Measurements from ENCODE around the gene MAF. TPM values are rescaled to one million over a fixed set of nuclear protein-coding genes. Genes with fewer than 3 reads are reported as not detected.
A peak's percentile ranks its signal among the peaks of the same experiment; 100 is the strongest.

Gene MAF
- total and polyA plus RNA-seq, 9 of the 15 experiments (the other 6 are each of a cell fraction or from before 2014, with no cell fraction given): 0.01 to 0.18 TPM; not detected in 7

DNA sequence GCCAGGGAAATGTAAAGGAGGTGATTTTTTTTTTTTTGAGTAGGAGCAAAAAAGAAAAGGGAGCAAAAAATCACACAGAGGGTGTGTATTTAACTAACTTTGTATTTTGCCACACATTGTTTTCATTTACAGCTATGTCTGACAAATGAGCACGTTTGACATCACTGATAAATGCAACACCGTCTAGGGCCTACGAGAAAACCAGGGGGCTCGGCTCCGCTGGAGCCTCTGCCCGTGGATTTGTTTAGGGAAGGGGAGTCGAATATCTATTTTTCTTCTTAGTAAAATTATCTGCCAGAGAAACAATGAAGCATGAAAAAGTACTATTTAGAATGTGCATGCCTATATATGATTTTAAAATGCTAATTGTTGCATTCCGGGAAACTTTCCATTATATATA lies 6.8 kb downstream of the MAF start (continued):
- no peak for TF ChIP-seq NCOA2 (IDR thresholded peaks at IDR 0.05; ENCODE audit: partially characterized antibody in 2 of 2)
- TF ChIP-seq WHSC1 (IDR thresholded peaks at IDR 0.05; ENCODE audit: low read length): no peak
- TF ChIP-seq PRPF4 (IDR thresholded peaks at IDR 0.05; ENCODE audit: insufficient read depth, low read depth, low read length, poor library complexity, severe bottlenecking): no peak
- no peak for TF ChIP-seq CHD1 (IDR thresholded peaks at IDR 0.05; ENCODE audit: low read length)
- TF ChIP-seq JUNB (CRISPR knock-in tag; conservative IDR thresholded peaks at IDR 0.05): no peak
- TF ChIP-seq, protein P1, sequence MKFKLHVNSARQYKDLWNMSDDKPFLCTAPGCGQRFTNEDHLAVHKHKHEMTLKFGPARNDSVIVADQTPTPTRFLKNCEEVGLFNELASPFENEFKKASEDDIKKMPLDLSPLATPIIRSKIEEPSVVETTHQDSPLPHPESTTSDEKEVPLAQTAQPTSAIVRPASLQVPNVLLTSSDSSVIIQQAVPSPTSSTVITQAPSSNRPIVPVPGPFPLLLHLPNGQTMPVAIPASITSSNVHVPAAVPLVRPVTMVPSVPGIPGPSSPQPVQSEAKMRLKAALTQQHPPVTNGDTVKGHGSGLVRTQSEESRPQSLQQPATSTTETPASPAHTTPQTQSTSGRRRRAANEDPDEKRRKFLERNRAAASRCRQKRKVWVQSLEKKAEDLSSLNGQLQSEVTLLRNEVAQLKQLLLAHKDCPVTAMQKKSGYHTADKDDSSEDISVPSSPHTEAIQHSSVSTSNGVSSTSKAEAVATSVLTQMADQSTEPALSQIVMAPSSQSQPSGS (CRISPR knock-in tag; IDR thresholded peaks at IDR 0.05): no peak
- no peak for TF ChIP-seq GABPB1 (CRISPR knock-in tag; IDR thresholded peaks at IDR 0.05)
- no peak for TF ChIP-seq ZKSCAN1 (IDR thresholded peaks at IDR 0.05; ENCODE audit: low read depth, low read length)

DNA sequence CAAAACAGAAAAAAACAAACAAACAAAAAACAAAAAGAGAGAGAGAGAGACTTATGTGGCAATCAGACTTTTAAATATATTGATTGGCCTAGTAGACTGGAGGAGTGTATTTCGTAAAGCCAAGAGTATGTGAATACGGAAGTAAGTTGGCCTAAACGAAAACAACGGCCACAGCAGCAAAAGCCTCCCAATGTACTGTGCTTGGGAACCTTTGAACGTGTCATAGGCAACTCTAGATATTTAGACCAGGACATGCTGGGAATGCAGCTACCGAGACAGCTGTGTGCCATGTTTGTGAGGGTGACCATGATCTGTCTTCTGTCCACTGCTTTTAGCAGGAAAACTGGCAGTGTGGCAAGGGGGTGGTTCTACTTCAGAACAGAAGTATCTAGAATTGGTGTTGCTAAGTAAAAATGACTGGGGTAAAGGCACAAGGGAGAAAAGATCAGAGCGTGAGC lies 7.4 kb downstream of the MAF start:
- no peak overlapping the region for H3K9ac ChIP-seq (ENCODE audit: insufficient read depth in 1 of 2, low read depth in 2 of 2, low read length in 2 of 2)
- no peaks in the 10 kb centered on the region for H3K36me3 ChIP-seq (ENCODE audit: control insufficient read depth, insufficient read depth, low read length)
- H3K79me2 ChIP-seq (ENCODE audit: control insufficient read depth, insufficient read depth, low read length): no peaks in the 10 kb centered on the region
- H3K4me1 ChIP-seq (replicated peaks in 1 of 2; ENCODE audit: control insufficient read depth in 2 of 2, insufficient read depth in 2 of 2, low read length in 2 of 2): peaks cover 0 to 6% of the 10 kb centered on the region in 2 experiments; a peak in 1 of 5 replicates
- under 1% methylated on average over 7 of the region's 7 CpGs for WGBS (ENCODE audit: insufficient coverage, low coverage, missing lambda C conversion rate)
- POLR2A ChIA-PET: interaction anchor here (0.7 to 1.0 kb wide), 2 partner anchors 22 to 236 kb away, joined by 3 read pairs; no protein-coding TSS in a partner anchor
- in situ Hi-C loops (cut with MboI) (no loop called here), intact Hi-C loops (cut with micrococcal nuclease) (no loop called here)
- no peak overlapping the region for H3K27ac ChIP-seq (ENCODE audit: extremely low read depth, low read depth, low read length)
- no peak for DNase-seq (ENCODE audit: extremely low read depth in 1 of 4, low spot score in 3 of 4)
- H4K20me1 ChIP-seq (replicated peaks; ENCODE audit: control insufficient read depth, insufficient read depth, low read length): no peaks in the 10 kb centered on the region
- peaks cover 24 to 29% of the 10 kb centered on the region in 2 experiments for H3K27me3 ChIP-seq (ENCODE audit: control insufficient read depth in 2 of 2, insufficient read depth in 2 of 2, low read length in 2 of 2)
- H3K4me2 ChIP-seq (ENCODE audit: insufficient read depth, low read length): no peak overlapping the region
- FAIRE-seq: no peak
- H3K4me3 ChIP-seq: no peak overlapping the region
- 0 out of 3 replicates have a peak, but pooled peaks have one; percentile 33 for ATAC-seq
- no peaks in the 10 kb centered on the region for H3K9me3 ChIP-seq (replicated peaks; ENCODE audit: control insufficient read depth, insufficient read depth, low read depth, low read length)
- no peaks in the 10 kb centered on the region for H3K9me1 ChIP-seq (ENCODE audit: control insufficient read depth, insufficient read depth, low read length)
- TF ChIP-seq HNRNPK (IDR thresholded peaks at IDR 0.05; ENCODE audit: low read depth, low read length, poor library complexity, severe bottlenecking) (no peak), CBX2 (IDR thresholded peaks at IDR 0.05; ENCODE audit: insufficient read depth, low read length, poor library complexity, severe bottlenecking) (peak; percentile 95), HMG20B (CRISPR knock-in tag; IDR thresholded peaks at IDR 0.05) (no peak), HNRNPLL (IDR thresholded peaks at IDR 0.05; ENCODE audit: low read depth, low read length, poor library complexity, severe bottlenecking) (peak; percentile 84), RNF2 (IDR thresholded peaks at IDR 0.05) (peak; percentile 51; the same call in 1 of the 2 replicates), BMI1 (IDR thresholded peaks at IDR 0.05; ENCODE audit: low read length) (peak; percentile 50), CBX8 (IDR thresholded peaks at IDR 0.05; ENCODE audit: borderline replicate concordance, extremely low read depth, low read depth, low read length, poor library complexity, severe bottlenecking) (peak; percentile 97)
- H2AFZ ChIP-seq (ENCODE audit: low read depth, low read length): no peak overlapping the region
- no TSS peak for BruUV-seq (replicated peaks)
- CTCF ChIA-PET (ENCODE audit: low intra/inter-chr PET ratio): no interaction called here
